ENCODE data around the gene TEDDM1.

DNA sequence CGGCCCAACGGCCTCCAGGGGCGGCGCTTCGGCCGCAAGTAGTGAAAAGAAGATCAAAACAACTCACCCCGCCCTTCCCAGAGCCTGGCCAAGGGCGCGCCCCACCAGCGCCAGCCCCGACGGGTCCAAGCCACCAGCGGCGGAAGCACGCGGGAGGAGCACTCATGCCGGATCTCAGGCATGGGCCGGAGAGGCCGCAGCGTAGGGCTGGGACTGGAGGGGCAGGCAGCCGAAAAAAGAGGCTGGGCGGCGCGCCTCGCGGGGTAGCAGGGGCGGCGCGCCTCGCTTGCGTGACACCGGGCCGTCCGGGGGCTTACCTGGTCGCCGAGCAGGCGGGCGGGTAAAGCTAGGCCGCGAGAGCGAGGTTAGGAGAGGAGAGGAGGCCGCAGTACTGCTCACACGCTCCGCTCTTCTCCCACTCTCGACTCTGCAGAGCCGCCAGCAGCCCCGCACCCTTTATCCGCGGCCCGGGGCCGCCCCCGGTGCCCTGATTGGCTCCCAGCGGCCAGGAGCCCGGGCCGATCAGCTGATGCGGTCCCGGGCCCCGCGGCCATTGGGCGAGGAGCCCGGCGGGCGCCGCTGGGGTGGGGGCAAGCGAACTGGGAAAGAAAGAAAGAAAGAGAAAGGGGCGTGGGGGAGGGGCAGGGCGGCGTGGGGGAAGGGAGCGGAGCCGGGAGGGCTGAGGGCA, 9.0 kb downstream of the TEDDM1 start, which contains the start of gene GLUL:
- TF ChIP-seq, protein P1, sequence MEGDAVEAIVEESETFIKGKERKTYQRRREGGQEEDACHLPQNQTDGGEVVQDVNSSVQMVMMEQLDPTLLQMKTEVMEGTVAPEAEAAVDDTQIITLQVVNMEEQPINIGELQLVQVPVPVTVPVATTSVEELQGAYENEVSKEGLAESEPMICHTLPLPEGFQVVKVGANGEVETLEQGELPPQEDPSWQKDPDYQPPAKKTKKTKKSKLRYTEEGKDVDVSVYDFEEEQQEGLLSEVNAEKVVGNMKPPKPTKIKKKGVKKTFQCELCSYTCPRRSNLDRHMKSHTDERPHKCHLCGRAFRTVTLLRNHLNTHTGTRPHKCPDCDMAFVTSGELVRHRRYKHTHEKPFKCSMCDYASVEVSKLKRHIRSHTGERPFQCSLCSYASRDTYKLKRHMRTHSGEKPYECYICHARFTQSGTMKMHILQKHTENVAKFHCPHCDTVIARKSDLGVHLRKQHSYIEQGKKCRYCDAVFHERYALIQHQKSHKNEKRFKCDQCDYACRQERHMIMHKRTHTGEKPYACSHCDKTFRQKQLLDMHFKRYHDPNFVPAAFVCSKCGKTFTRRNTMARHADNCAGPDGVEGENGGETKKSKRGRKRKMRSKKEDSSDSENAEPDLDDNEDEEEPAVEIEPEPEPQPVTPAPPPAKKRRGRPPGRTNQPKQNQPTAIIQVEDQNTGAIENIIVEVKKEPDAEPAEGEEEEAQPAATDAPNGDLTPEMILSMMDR (optimal IDR thresholded peaks at IDR 0.05 in 1 of 3, IDR thresholded peaks at IDR 0.05 in 1 of 3, conservative IDR thresholded peaks at IDR 0.05 in 1 of 3; ENCODE audit: extremely low read depth in 1 of 3, insufficient read depth in 2 of 3, low read length in 3 of 3) = no peak
- no peak for TF ChIP-seq EZH2 (IDR thresholded peaks at IDR 0.05; ENCODE audit: low read length)
